Stimulated activated CD8-positive, alpha-beta memory T cell treated with anti-CD3 and anti-CD28 coated beads, Interleukin-15, amount 100 ng/mL, for 4 hours (primary cell): ENCODE measurements around the gene DYNLT4.
"Not testable (repeated sequence)": the region's sequence is repeated elsewhere in the genome, so short reads cannot be mapped to it uniquely, and the experiment has no call there.

Experiments
- DNase-seq, 2 donors: peaks; one replicate each; pipeline ENCODE4 v3.0.0-alpha.2; 2020; ENCODE audit warnings: low read depth in 2 of 2

The DYNLT4 gene

GRCh38 chr1:44828841-44829440, 21.8 kb upstream of the DYNLT4 start:
- no peak for DNase-seq

- no peak for DNase-seq
Observed at GRCh38 chr1:44828003-44828651, 21.0 kb upstream of the DYNLT4 start.

- DNase-seq: no peak
Observed at GRCh38 chr1:44827197-44828002, 20.2 kb upstream of the DYNLT4 start.

- DNase-seq: no peak
Observed at GRCh38 chr1:44826375-44827196, 19.4 kb upstream of the DYNLT4 start.

GRCh38 chr1:44824392-44824791, 17.2 kb upstream of the DYNLT4 start:
- not testable (repeated sequence) for DNase-seq

- no peak for DNase-seq
Observed at GRCh38 chr1:44822981-44823451, 15.9 kb upstream of the DYNLT4 start.

GRCh38 chr1:44822131-44822701, 15.1 kb upstream of the DYNLT4 start:
- DNase-seq: no peak

GRCh38 chr1:44821240-44821715, 14.1 kb upstream of the DYNLT4 start:
- no peak for DNase-seq

GRCh38 chr1:44820328-44821239, 13.4 kb upstream of the DYNLT4 start:
- no peak for DNase-seq

GRCh38 chr1:44819608-44820327, 12.6 kb upstream of the DYNLT4 start:
- DNase-seq: peak; percentile 50 to 52

- no peak for DNase-seq
Observed at GRCh38 chr1:44819196-44819607, 12.1 kb upstream of the DYNLT4 start.

- no peak for DNase-seq
Observed at GRCh38 chr1:44817771-44818495, 10.8 kb upstream of the DYNLT4 start.

- no peak for DNase-seq
Observed at GRCh38 chr1:44817307-44817706, 10.2 kb upstream of the DYNLT4 start.

- DNase-seq: not testable (repeated sequence)
Observed at GRCh38 chr1:44815926-44816325, 8.8 kb upstream of the DYNLT4 start.

- no peak for DNase-seq
Observed at GRCh38 chr1:44812822-44813543, 5.8 kb upstream of the DYNLT4 start.

- DNase-seq: no peak
Observed at GRCh38 chr1:44811234-44811633, 4.1 kb upstream of the DYNLT4 start.

- DNase-seq: not testable (repeated sequence)
Observed at GRCh38 chr1:44810762-44811105, 3.6 kb upstream of the DYNLT4 start.

GRCh38 chr1:44810101-44810761, 3.1 kb upstream of the DYNLT4 start:
- no peak for DNase-seq
